Measurements from ENCODE around the gene FAM76A.
A peak's percentile ranks its signal among the peaks of the same experiment; 100 is the strongest.
"Not testable (repeated sequence)": the region's sequence is repeated elsewhere in the genome, so short reads cannot be mapped to it uniquely, and the experiment has no call there.

The FAM76A gene

GRCh38 chr1:27782950-27783349, 57.2 kb downstream of the FAM76A start:
- DNase-seq = no peak

GRCh38 chr1:27784700-27785099, 58.9 kb downstream of the FAM76A start:
- no peak for DNase-seq

- DNase-seq = no peak
Observed at GRCh38 chr1:27785781-27786455, 60.2 kb downstream of the FAM76A start.

- no peak for DNase-seq
Observed at GRCh38 chr1:27787895-27788294, 62.1 kb downstream of the FAM76A start.

DNA sequence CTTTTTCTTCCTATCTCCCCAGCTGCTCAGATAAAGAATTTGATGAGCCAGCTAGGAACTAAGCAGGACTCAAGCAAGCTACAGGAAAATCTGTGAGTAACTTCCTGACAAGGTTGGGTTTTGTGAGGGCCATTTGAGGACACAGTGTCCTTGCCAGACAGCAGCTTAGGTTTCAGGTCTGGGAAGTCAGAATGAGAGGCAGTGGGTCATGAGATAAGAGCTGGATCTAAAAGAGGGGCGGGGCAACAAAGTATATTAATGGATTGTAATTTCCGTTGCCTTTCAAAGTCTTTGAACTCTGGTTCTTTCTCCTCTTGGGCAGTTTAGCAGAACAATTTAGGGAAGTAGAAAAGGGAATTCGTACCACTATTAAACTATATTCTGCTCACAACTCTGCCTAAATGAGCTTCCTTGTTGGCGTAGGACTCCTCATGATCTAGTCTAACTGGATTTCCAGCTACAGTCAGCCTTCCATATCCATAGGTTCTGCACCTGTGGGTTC, 63.8 kb downstream of the FAM76A start:
- peak; percentile 75 for DNase-seq

- DNase-seq = not testable (repeated sequence)
Observed at GRCh38 chr1:27790270-27790669, 64.5 kb downstream of the FAM76A start.

GRCh38 chr1:27795601-27796000, 69.8 kb downstream of the FAM76A start:
- DNase-seq = no peak

DNA sequence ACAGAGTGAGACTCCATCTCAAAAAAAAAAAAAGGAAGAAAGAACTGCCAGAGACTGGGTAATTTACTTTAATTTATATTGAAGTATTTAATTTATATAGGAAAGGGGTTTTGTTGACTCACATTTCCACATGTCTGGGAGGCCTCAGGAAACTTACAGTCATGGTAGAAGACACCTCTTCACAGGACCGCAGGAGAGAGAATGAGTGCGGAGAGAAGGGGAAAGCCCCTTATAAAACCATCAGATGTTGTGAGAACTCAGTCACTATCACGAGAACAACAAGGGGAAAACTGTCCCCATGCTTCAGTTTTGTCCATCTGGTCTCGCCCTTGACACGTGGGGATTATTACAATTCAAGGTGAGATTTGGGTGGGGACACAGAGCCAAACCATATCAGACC, 79.0 kb downstream of the FAM76A start:
- DNase-seq = no peak

GRCh38 chr1:27806758-27807157, 81.0 kb downstream of the FAM76A start:
- DNase-seq = no peak

- DNase-seq = no peak
Observed at GRCh38 chr1:27807385-27807784, 81.6 kb downstream of the FAM76A start.

GRCh38 chr1:27808131-27808530, 82.4 kb downstream of the FAM76A start:
- DNase-seq = not testable (repeated sequence)

GRCh38 chr1:27809883-27810282, 84.1 kb downstream of the FAM76A start:
- DNase-seq = no peak

GRCh38 chr1:27811741-27812500, 86.2 kb downstream of the FAM76A start:
- no peak for DNase-seq
